ENCODE data around the gene FURIN.

The FURIN gene

GRCh38 chr15:90910441-90911301 is 42.3 kb downstream of the FURIN start:
- no peak overlapping the region for H3K4me3 ChIP-seq (ENCODE audit: low read depth, low read length)
- H3K36me3 ChIP-seq (ENCODE audit: control insufficient read depth, insufficient read depth, low read length): peaks cover 6% of the 10 kb centered on the region
- no peaks in the 10 kb centered on the region for H3K4me1 ChIP-seq (ENCODE audit: control insufficient read depth, insufficient read depth, low read length)
- H3K9me3 ChIP-seq (ENCODE audit: control insufficient read depth, insufficient read depth, low read length): no peaks in the 10 kb centered on the region
- no peaks in the 10 kb centered on the region for H3K27me3 ChIP-seq (ENCODE audit: control insufficient read depth, insufficient read depth, low read length)
- no peak overlapping the region for H3K9ac ChIP-seq (ENCODE audit: low read depth, low read length)

- Histone ChIP-seq H3K4me3 (ENCODE audit: low read depth, low read length) (no peak overlapping the region), H3K36me3 (ENCODE audit: control insufficient read depth, insufficient read depth, low read length) (peaks cover 5% of the 10 kb centered on the region), H3K27me3 (ENCODE audit: control insufficient read depth, insufficient read depth, low read length) (no peaks in the 10 kb centered on the region), H3K9ac (ENCODE audit: low read depth, low read length) (no peak overlapping the region), H3K4me1 (ENCODE audit: control insufficient read depth, insufficient read depth, low read length) (no peaks in the 10 kb centered on the region), H3K9me3 (ENCODE audit: control insufficient read depth, insufficient read depth, low read length) (no peaks in the 10 kb centered on the region)
These were observed 42.9 kb downstream of the FURIN start for GRCh38 chr15:90911302-90911623.

DNA sequence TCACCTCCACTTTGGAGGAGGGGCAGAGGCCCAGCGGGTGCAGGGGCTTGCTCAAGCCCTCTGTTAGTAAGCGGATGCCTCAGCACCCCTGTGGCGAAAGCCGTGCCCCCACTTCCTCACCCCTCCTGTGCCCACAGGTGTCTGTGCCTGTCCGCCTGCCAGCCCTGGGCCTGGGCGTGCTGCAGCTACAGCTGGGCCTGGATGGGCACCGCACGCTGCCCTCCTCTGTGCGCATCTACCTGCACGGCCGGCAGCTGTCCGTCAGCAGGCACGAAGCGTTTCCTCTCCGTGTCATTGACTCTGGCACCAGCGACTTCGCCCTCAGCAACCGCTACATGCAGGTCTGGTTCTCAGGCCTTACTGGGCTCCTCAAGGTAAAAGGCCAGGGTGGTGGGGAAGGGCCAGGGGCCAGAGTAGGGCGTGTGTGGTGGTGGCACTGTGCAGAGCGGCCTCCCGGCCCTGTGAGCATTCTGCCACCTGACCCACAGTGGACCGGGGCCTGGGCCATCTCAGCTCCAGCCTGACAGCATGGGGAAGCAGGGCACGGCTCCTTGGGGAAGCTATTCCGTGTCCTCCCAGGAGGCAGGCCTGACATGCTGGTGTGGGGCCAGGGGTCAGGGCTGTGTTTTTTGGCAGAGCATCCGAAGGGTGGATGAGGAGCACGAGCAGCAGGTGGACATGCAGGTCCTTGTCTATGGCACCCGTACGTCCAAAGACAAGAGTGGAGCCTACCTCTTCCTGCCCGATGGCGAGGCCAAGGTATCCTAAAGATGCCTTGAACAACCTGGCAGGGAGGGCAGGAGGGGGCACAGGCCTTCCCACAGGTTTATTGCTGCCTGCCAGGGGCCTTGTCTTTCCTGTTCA is 43.8 kb downstream of the FURIN start:
- H3K27me3 ChIP-seq (ENCODE audit: control insufficient read depth, insufficient read depth, low read length): no peaks in the 10 kb centered on the region
- H3K9me3 ChIP-seq (ENCODE audit: control insufficient read depth, insufficient read depth, low read length): no peaks in the 10 kb centered on the region
- no peaks in the 10 kb centered on the region for H3K4me1 ChIP-seq (ENCODE audit: control insufficient read depth, insufficient read depth, low read length)
- H3K4me3 ChIP-seq (ENCODE audit: low read depth, low read length): no peak overlapping the region
- H3K36me3 ChIP-seq (ENCODE audit: control insufficient read depth, insufficient read depth, low read length): peaks cover 5% of the 10 kb centered on the region
- H3K9ac ChIP-seq (ENCODE audit: low read depth, low read length): no peak overlapping the region

GRCh38 chr15:90912770-90913075 is 44.3 kb downstream of the FURIN start:
- no peaks in the 10 kb centered on the region for H3K4me1 ChIP-seq (ENCODE audit: control insufficient read depth, insufficient read depth, low read length)
- H3K4me3 ChIP-seq (ENCODE audit: low read depth, low read length): no peak overlapping the region
- H3K9ac ChIP-seq (ENCODE audit: low read depth, low read length): no peak overlapping the region
- H3K36me3 ChIP-seq (ENCODE audit: control insufficient read depth, insufficient read depth, low read length): peaks cover 5% of the 10 kb centered on the region
- no peaks in the 10 kb centered on the region for H3K27me3 ChIP-seq (ENCODE audit: control insufficient read depth, insufficient read depth, low read length)
- no peaks in the 10 kb centered on the region for H3K9me3 ChIP-seq (ENCODE audit: control insufficient read depth, insufficient read depth, low read length)

DNA sequence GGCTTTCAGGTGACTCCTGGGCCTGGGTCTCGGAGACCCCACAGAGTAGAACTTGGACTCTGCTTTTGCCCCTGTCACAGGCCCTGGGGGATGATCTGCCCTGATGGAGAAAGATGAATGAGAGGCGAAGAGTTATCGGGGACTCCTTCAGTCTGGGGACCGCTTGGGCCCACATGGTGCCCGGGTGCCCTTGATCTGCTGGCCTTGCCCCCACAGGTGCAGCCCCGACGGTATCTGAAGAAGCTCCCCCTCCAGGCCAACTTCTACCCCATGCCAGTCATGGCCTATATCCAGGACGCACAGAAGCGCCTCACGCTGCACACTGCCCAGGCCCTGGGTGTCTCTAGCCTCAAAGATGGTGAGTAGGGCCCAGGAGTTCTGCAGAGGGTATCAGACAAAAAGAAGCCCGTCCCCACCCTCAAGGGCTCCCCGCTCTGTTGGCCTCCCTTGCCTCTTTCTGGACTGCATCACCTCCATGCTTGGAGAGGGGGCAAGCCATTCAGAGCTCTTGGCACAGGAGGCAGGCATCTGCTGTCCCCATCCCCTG is 45.1 kb downstream of the FURIN start:
- H3K9me3 ChIP-seq (ENCODE audit: control insufficient read depth, insufficient read depth, low read length): no peaks in the 10 kb centered on the region
- no peaks in the 10 kb centered on the region for H3K27me3 ChIP-seq (ENCODE audit: control insufficient read depth, insufficient read depth, low read length)
- H3K4me3 ChIP-seq (ENCODE audit: low read depth, low read length): no peak overlapping the region
- H3K4me1 ChIP-seq (ENCODE audit: control insufficient read depth, insufficient read depth, low read length): no peaks in the 10 kb centered on the region
- H3K9ac ChIP-seq (ENCODE audit: low read depth, low read length): no peak overlapping the region
- peaks cover 5% of the 10 kb centered on the region for H3K36me3 ChIP-seq (ENCODE audit: control insufficient read depth, insufficient read depth, low read length)

DNA sequence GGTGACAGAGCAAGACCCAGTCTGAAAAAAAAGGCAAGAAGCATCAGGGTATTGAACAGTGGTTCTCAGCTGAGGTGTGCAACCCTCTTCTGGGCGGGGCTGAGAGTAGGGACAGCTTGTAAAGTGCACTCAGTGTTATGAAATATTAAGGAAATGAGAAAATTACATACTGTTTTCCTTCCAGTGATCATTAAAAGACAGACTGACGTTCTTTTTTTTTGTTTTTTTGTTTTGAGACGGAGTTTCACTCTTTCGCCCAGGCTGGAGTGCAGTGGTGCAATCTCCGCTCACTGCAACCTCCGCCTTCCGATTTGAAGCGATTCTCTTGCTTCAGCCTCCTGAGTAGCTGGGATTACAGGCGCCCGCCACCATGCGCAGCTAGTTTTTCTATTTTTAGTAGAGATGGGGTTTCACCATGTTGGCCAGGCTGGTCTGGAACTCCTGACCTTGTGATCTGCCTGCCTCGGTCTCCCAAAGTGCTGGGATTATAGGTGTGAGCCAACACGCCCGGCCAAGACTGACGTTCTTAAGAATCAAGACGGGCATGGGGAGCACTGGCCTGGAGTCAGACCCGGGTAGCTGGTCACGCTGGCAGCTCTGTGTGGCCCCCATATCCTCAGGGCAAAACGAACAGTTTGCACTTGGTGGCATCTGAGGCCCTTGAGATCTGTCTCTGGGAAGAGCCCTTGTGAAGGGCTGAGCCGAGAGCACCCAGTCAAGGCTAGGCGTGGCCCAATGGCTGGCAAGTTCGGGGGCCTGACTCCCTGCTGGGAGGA is 46.1 kb downstream of the FURIN start:
- Histone ChIP-seq H3K9ac (ENCODE audit: low read depth, low read length) (no peak overlapping the region), H3K27me3 (ENCODE audit: control insufficient read depth, insufficient read depth, low read length) (no peaks in the 10 kb centered on the region), H3K4me1 (ENCODE audit: control insufficient read depth, insufficient read depth, low read length) (no peaks in the 10 kb centered on the region), H3K9me3 (ENCODE audit: control insufficient read depth, insufficient read depth, low read length) (no peaks in the 10 kb centered on the region), H3K36me3 (ENCODE audit: control insufficient read depth, insufficient read depth, low read length) (peaks cover 7% of the 10 kb centered on the region), H3K4me3 (ENCODE audit: low read depth, low read length) (no peak overlapping the region)

GRCh38 chr15:90915216-90915807 is 46.9 kb downstream of the FURIN start:
- Histone ChIP-seq H3K4me1 (ENCODE audit: control insufficient read depth, insufficient read depth, low read length) (no peaks in the 10 kb centered on the region), H3K9me3 (ENCODE audit: control insufficient read depth, insufficient read depth, low read length) (no peaks in the 10 kb centered on the region), H3K4me3 (ENCODE audit: low read depth, low read length) (no peak overlapping the region), H3K36me3 (ENCODE audit: control insufficient read depth, insufficient read depth, low read length) (peaks cover 12% of the 10 kb centered on the region), H3K27me3 (ENCODE audit: control insufficient read depth, insufficient read depth, low read length) (no peaks in the 10 kb centered on the region), H3K9ac (ENCODE audit: low read depth, low read length) (no peak overlapping the region)

DNA sequence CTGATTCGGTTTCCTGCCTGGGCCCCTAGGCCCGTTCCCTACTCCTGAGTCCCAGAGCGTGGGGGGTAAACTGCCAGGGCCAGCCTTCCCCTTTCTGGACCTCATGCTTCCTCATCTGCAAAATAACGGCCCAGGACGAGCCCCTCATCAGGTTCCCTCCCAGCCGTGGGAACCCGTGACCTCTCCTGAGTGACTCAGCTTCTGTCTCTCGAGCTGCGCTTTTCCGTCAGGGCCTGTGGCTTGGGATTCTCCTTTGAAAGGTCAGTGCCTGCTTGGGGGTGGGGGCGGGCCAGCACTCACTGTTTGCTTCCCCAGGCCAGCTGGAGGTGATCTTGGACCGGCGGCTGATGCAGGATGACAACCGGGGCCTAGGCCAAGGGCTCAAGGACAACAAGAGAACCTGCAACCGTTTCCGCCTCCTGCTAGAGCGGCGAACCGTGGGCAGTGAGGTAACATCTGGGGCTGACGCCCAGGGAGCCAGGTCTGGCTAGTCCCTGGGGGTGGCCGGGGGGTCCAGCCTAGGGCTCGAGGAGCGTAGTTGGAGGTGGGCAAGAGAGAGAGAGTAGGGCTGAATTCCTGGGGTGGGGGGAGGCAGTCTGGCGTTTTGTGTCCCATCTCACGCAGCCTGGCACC is 47.5 kb downstream of the FURIN start:
- Histone ChIP-seq H3K4me3 (ENCODE audit: low read depth, low read length) (no peak overlapping the region), H3K4me1 (ENCODE audit: control insufficient read depth, insufficient read depth, low read length) (no peaks in the 10 kb centered on the region), H3K27me3 (ENCODE audit: control insufficient read depth, insufficient read depth, low read length) (no peaks in the 10 kb centered on the region), H3K9me3 (ENCODE audit: control insufficient read depth, insufficient read depth, low read length) (no peaks in the 10 kb centered on the region), H3K9ac (ENCODE audit: low read depth, low read length) (no peak overlapping the region), H3K36me3 (ENCODE audit: control insufficient read depth, insufficient read depth, low read length) (peaks cover 12% of the 10 kb centered on the region)

- no peak overlapping the region for H3K9ac ChIP-seq (ENCODE audit: low read depth, low read length)
- H3K9me3 ChIP-seq (ENCODE audit: control insufficient read depth, insufficient read depth, low read length): no peaks in the 10 kb centered on the region
- peaks cover 9% of the 10 kb centered on the region for H3K36me3 ChIP-seq (ENCODE audit: control insufficient read depth, insufficient read depth, low read length)
- no peaks in the 10 kb centered on the region for H3K27me3 ChIP-seq (ENCODE audit: control insufficient read depth, insufficient read depth, low read length)
- no peak overlapping the region for H3K4me3 ChIP-seq (ENCODE audit: low read depth, low read length)
- no peaks in the 10 kb centered on the region for H3K4me1 ChIP-seq (ENCODE audit: control insufficient read depth, insufficient read depth, low read length)
These were observed 48.1 kb downstream of the FURIN start for GRCh38 chr15:90916461-90916860.

DNA sequence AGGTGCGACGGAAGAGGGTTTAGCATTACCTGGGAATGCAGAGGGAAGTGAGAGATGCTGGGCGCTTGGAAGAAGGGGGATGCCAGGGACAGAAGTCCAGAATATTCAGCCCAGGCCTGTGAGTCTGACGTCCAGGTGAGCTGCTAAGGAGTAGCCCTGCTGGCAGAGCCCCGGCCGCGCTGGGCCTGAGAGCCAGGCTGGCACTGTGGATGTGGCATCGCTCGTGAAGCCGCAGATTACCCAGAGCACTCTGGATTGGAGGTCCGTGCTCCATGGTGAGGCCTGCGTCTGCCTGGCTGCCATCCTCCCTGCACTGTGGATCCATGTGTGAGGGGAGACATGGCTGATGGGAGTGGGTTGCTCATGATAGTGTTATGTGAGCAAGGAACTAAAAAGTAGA is 49.2 kb downstream of the FURIN start:
- no peak overlapping the region for H3K9ac ChIP-seq (ENCODE audit: low read depth, low read length)
- no peaks in the 10 kb centered on the region for H3K27me3 ChIP-seq (ENCODE audit: control insufficient read depth, insufficient read depth, low read length)
- H3K36me3 ChIP-seq (ENCODE audit: control insufficient read depth, insufficient read depth, low read length): peaks cover 9% of the 10 kb centered on the region

More for the DNA sequence above, 49.2 kb downstream of the FURIN start:
- no peak overlapping the region for H3K4me3 ChIP-seq (ENCODE audit: low read depth, low read length)
- H3K4me1 ChIP-seq (ENCODE audit: control insufficient read depth, insufficient read depth, low read length): no peaks in the 10 kb centered on the region
- no peaks in the 10 kb centered on the region for H3K9me3 ChIP-seq (ENCODE audit: control insufficient read depth, insufficient read depth, low read length)
